ENCODE measurements around the gene CENPP. TPM values are rescaled to one million over a fixed set of nuclear protein-coding genes. Genes with fewer than 3 reads are reported as not detected.

The CENPP gene
- polyA plus RNA-seq, 2 of the 4 experiments (the other 2 are of a cell fraction), result 7.2 to 13.4 TPM

DNA sequence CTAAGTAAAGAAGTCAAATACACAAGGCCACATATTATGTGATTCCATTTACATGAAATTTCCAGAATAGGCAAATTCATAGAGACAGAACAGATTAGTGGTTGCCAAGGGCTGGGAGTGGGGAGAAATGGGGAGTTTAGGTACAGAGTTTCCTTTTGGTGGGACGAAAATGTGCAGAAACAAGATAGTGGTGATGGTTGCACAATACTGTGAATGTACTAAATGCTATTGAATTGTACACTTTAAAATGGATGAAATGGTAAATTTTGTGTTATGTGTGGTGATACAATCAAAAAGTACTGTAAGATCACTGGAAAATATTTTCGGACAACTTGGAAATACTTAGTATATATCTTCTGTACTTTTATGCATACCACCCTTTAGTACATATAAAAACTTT is 195.1 kb downstream of the CENPP start:
- WGBS (ENCODE audit: missing lambda C conversion rate), result 80% methylated on average over 2 of the region's 2 CpGs

DNA sequence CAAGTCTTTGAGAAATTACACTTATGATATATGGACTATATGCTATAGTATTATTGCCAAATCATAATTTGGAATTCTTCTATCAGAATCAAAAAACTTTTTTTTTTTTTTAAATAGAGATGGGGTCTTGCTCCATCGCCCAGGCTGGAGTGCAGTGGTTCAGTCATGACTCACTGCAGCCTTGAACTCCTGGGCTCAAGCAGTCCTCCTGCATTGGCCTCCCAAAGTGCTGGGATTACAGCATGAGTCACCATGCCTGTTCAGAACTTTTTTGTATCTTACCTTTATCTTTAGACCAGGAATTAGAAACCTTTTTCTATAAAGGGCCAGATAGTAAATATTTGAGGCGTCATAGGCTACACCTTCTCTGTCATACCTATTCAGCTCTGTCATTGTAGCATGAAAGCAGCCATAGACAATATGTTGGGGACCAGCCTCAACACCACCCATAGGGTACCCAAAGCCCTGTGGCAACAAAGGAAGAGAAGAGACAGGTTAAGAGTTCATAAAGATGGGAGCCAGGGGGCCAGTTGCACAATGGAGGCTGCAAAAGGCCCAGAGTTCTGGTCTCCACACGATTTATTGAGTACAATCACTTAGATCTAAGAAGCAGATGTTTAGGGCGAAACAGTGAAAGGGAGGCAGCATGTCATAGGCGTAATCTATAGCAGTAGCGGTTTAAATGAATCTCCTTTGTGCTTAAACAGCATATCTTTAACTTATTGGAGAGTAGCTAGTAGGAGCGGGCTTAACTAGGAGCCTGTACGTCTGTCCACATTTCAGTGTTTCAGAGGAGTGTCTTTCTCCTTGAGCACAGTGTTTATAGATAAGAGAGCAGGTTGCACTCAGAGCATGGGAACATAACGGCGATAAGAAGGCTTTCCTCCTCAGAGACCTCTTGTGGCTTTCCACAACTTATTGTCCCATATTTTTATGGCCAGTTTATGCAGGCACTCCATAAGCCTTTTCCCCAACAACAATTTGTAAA is 197.5 kb downstream of the CENPP start:
- no peak overlapping the region for H3K27ac ChIP-seq
- no peak overlapping the region for H3K4me2 ChIP-seq
- ChIA-PET POLR2A (interaction anchor here (0.6 kb wide), 1 partner anchor 286 kb away, joined by 5 read pairs; no protein-coding TSS in a partner anchor), CTCF (interaction anchor here (2.2 kb wide), 1 partner anchor 383 kb away, joined by 5 read pairs; no protein-coding TSS in a partner anchor)
- no peak overlapping the region for H3K4me3 ChIP-seq
- ATAC-seq, result no peak
- TF ChIP-seq RARB (CRISPR knock-in tag; IDR thresholded peaks at IDR 0.05), result no peak
- no peak for TF ChIP-seq FOSB (CRISPR knock-in tag; IDR thresholded peaks at IDR 0.05)
- no peak for TF ChIP-seq RFX5 (IDR thresholded peaks at IDR 0.05)
- no peak for TF ChIP-seq HOXB5 (CRISPR knock-in tag; IDR thresholded peaks at IDR 0.05)
- no peak for TF ChIP-seq FOSL2 (IDR thresholded peaks at IDR 0.05)
- peak; percentile 29; the same call in 1 of the 2 replicates for TF ChIP-seq FOSL2 (CRISPR knock-in tag; IDR thresholded peaks at IDR 0.05)
- H3K4me1 ChIP-seq, result no peaks in the 10 kb centered on the region
- no peak for FAIRE-seq
- H3K9me3 ChIP-seq, result no peaks in the 10 kb centered on the region
- WGBS (ENCODE audit: missing lambda C conversion rate), result 86% methylated on average over 10 of the region's 10 CpGs
- no peak for DNase-seq (ENCODE audit: low read depth in 1 of 2, low spot score in 1 of 2)

More for the DNA sequence above, 195.1 kb downstream of the CENPP start:
- no peak for DNase-seq (ENCODE audit: low read depth in 1 of 2, low spot score in 1 of 2)
- no peak overlapping the region for H3K4me3 ChIP-seq
- ChIA-PET POLR2A (no interaction called here), CTCF (no interaction called here)
- FAIRE-seq, result no peak
- no peak for TF ChIP-seq ZSCAN20 (CRISPR knock-in tag; IDR thresholded peaks at IDR 0.05)
- TF ChIP-seq, protein P1, sequence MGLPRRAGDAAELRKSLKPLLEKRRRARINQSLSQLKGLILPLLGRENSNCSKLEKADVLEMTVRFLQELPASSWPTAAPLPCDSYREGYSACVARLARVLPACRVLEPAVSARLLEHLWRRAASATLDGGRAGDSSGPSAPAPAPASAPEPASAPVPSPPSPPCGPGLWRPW (IDR thresholded peaks at IDR 0.05), result no peak
- TF ChIP-seq GATA3 (IDR thresholded peaks at IDR 0.05; ENCODE audit: borderline replicate concordance), result no peak
- TF ChIP-seq RFX5 (IDR thresholded peaks at IDR 0.05), result no peak
- TF ChIP-seq HOXB5 (CRISPR knock-in tag; IDR thresholded peaks at IDR 0.05), result no peak
- TF ChIP-seq, protein P2, sequence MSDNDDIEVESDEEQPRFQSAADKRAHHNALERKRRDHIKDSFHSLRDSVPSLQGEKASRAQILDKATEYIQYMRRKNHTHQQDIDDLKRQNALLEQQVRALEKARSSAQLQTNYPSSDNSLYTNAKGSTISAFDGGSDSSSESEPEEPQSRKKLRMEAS (IDR thresholded peaks at IDR 0.05), result no peak
- TF ChIP-seq, protein P3, sequence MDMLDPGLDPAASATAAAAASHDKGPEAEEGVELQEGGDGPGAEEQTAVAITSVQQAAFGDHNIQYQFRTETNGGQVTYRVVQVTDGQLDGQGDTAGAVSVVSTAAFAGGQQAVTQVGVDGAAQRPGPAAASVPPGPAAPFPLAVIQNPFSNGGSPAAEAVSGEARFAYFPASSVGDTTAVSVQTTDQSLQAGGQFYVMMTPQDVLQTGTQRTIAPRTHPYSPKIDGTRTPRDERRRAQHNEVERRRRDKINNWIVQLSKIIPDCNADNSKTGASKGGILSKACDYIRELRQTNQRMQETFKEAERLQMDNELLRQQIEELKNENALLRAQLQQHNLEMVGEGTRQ (IDR thresholded peaks at IDR 0.05), result no peak
- TF ChIP-seq PHF8 (IDR thresholded peaks at IDR 0.05; ENCODE audit: borderline replicate concordance, low read depth), result no peak
- ATAC-seq, result no peak
- H3K4me1 ChIP-seq, result no peaks in the 10 kb centered on the region
- no peak overlapping the region for H3K4me2 ChIP-seq
- H3K27ac ChIP-seq, result no peak overlapping the region
- H3K9me3 ChIP-seq, result no peaks in the 10 kb centered on the region

DNA sequence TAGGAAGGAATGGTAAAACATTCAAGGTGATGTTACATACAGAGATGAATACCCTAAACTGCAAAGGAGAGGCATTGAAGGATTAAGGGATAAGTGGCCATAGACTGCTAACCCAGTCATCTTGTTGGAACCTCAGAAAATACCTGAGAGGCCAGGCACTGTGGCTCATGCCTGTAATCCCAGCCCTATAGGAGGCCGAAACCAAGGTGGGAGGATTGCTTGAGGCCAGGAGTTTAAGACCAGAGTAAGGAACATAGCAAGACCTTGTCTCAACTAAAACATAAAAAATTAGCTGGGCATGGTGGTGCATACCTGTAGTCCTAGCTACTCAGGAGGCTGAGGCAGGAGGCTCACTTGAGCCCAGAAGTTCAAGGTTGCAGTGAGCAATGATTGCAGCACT is 199.1 kb downstream of the CENPP start:
- no peaks in the 10 kb centered on the region for H3K4me1 ChIP-seq
- ChIA-PET CTCF (interaction anchor here (2.2 kb wide), 1 partner anchor 385 kb away, joined by 5 read pairs; no protein-coding TSS in a partner anchor), POLR2A (no interaction called here)
- TF ChIP-seq JUN (IDR thresholded peaks at IDR 0.05) (no peak), HDAC2 (IDR thresholded peaks at IDR 0.05) (no peak), MYC (IDR thresholded peaks at IDR 0.05; ENCODE audit: borderline replicate concordance, low read length) (no peak)
- H3K4me3 ChIP-seq, result no peak overlapping the region
- ATAC-seq (no peak), FAIRE-seq (no peak), DNase-seq (ENCODE audit: low read depth in 1 of 2, low spot score in 1 of 2) (no peak)
- no peak overlapping the region for H3K27ac ChIP-seq
- H3K9me3 ChIP-seq, result no peaks in the 10 kb centered on the region
- H3K4me2 ChIP-seq, result no peak overlapping the region
- WGBS (ENCODE audit: missing lambda C conversion rate), result 92% methylated on average over 1 of the region's 1 CpG

DNA sequence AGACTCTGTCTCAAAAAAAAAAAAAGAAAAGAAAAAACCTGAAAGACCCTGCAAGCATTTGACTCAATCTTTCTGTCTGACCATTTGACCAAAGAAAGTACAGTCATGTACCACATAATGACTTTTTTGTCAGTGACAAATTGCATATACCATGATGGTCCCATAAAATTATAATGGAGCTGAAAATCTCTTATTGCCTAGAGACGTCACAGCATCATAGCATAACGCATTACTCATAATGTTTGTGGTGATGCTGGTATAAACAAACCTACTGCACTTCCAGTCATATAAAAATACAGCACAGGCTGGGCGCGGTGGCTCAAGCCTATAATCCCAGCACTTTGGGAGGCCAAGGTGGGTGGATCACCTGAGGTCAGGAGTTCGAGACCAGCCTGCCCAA is 199.6 kb downstream of the CENPP start:
- no peak overlapping the region for H3K4me2 ChIP-seq
- H3K27ac ChIP-seq, result no peak overlapping the region
- H3K4me1 ChIP-seq, result no peaks in the 10 kb centered on the region
- ATAC-seq (no peak), FAIRE-seq (no peak), DNase-seq (ENCODE audit: low read depth in 1 of 2, low spot score in 1 of 2) (no peak)
- WGBS (ENCODE audit: missing lambda C conversion rate), result 93% methylated on average over 5 of the region's 5 CpGs
- no peaks in the 10 kb centered on the region for H3K9me3 ChIP-seq
- H3K4me3 ChIP-seq, result no peak overlapping the region
- CTCF ChIA-PET, result interaction anchor here (2.2 kb wide), 1 partner anchor 385 kb away, joined by 5 read pairs; no protein-coding TSS in a partner anchor
- POLR2A ChIA-PET, result no interaction called here
- TF ChIP-seq JUN (IDR thresholded peaks at IDR 0.05) (no peak), TFCP2L1 (CRISPR knock-in tag; IDR thresholded peaks at IDR 0.05) (no peak), EP300 (IDR thresholded peaks at IDR 0.05) (no peak), HEYL (CRISPR knock-in tag; IDR thresholded peaks at IDR 0.05) (no peak), PHF8 (IDR thresholded peaks at IDR 0.05; ENCODE audit: borderline replicate concordance, low read depth) (no peak), ZFP36 (IDR thresholded peaks at IDR 0.05; ENCODE audit: borderline replicate concordance, partially characterized antibody) (no peak), HOXB13 (CRISPR knock-in tag; IDR thresholded peaks at IDR 0.05; ENCODE audit: low read depth) (no peak), CBX2 (IDR thresholded peaks at IDR 0.05; ENCODE audit: borderline replicate concordance, low read depth) (no peak), NFE2L2 (conservative IDR thresholded peaks at IDR 0.05; ENCODE audit: low read length) (no peak), CHD4 (IDR thresholded peaks at IDR 0.05; ENCODE audit: borderline replicate concordance) (no peak), GATA3 (IDR thresholded peaks at IDR 0.05; ENCODE audit: borderline replicate concordance) (no peak), NPAS2 (CRISPR knock-in tag; IDR thresholded peaks at IDR 0.05; ENCODE audit: borderline replicate concordance) (no peak)
- TF ChIP-seq, protein P4, sequence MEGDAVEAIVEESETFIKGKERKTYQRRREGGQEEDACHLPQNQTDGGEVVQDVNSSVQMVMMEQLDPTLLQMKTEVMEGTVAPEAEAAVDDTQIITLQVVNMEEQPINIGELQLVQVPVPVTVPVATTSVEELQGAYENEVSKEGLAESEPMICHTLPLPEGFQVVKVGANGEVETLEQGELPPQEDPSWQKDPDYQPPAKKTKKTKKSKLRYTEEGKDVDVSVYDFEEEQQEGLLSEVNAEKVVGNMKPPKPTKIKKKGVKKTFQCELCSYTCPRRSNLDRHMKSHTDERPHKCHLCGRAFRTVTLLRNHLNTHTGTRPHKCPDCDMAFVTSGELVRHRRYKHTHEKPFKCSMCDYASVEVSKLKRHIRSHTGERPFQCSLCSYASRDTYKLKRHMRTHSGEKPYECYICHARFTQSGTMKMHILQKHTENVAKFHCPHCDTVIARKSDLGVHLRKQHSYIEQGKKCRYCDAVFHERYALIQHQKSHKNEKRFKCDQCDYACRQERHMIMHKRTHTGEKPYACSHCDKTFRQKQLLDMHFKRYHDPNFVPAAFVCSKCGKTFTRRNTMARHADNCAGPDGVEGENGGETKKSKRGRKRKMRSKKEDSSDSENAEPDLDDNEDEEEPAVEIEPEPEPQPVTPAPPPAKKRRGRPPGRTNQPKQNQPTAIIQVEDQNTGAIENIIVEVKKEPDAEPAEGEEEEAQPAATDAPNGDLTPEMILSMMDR (IDR thresholded peaks at IDR 0.05), result no peak
- TF ChIP-seq, protein P5, sequence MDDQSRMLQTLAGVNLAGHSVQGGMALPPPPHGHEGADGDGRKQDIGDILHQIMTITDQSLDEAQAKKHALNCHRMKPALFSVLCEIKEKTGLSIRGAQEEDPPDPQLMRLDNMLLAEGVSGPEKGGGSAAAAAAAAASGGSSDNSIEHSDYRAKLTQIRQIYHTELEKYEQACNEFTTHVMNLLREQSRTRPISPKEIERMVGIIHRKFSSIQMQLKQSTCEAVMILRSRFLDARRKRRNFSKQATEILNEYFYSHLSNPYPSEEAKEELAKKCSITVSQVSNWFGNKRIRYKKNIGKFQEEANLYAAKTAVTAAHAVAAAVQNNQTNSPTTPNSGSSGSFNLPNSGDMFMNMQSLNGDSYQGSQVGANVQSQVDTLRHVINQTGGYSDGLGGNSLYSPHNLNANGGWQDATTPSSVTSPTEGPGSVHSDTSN (IDR thresholded peaks at IDR 0.05), result no peak

All from A549 (cell line).